Central memory CD8-positive, alpha-beta T cell (primary cell): ENCODE data around the gene ITGB6.
"Not testable (repeated sequence)": the region's sequence is repeated elsewhere in the genome, so short reads cannot be mapped to it uniquely, and the experiment has no call there.

ENCODE experiments used
- ATAC-seq: fragments of 150-1000 bp; cut with Tn5 transposase; replicated peaks from 2 replicates; pipeline ENCODE4 v1.10.0; 2022; ENCODE audit warnings: mild to moderate bottlenecking, moderate FRiP score, moderate number of reproducible peaks; ENCODE audit not compliant: poor library complexity, severe bottlenecking; ENCODE audit errors: extremely low read depth
- DNase-seq, 2 donors: peaks; one replicate each; pipeline ENCODE4 v3.0.0; 2021; ENCODE audit warnings: low spot score in 2 of 2
- H3K27ac Mint-ChIP-seq: one replicate; pipeline ENCODE4 v1.8.0; 2022; ENCODE audit warnings: low read depth, mild to moderate bottlenecking, moderate library complexity, mixed read lengths
- H3K27me3 Mint-ChIP-seq: one replicate; pipeline ENCODE4 v1.8.0; 2022; ENCODE audit warnings: mixed read lengths
- H3K36me3 Mint-ChIP-seq: one replicate; pipeline ENCODE4 v1.8.0; 2022; ENCODE audit warnings: mild to moderate bottlenecking, moderate library complexity, mixed read lengths; ENCODE audit not compliant: insufficient read depth
- H3K4me1 Mint-ChIP-seq: one replicate; pipeline ENCODE4 v1.8.0; 2022; ENCODE audit warnings: mixed read lengths
- H3K4me3 Mint-ChIP-seq: one replicate; pipeline ENCODE4 v1.8.0; 2022; ENCODE audit warnings: mild to moderate bottlenecking, moderate library complexity, mixed read lengths
- H3K9me3 Mint-ChIP-seq: one replicate; pipeline ENCODE4 v1.8.0; 2022; ENCODE audit warnings: mixed read lengths

Gene ITGB6

GRCh38 chr2:160201849-160202539 is 1.9 kb upstream of the ITGB6 start:
- no peak for ATAC-seq
- no peak for DNase-seq
- H3K36me3 Mint-ChIP-seq: peaks cover 1% of the 10 kb centered on the region
- no peaks in the 10 kb centered on the region for H3K27me3 Mint-ChIP-seq
- no peak overlapping the region for H3K27ac Mint-ChIP-seq
- H3K9me3 Mint-ChIP-seq: no peaks in the 10 kb centered on the region
- H3K4me3 Mint-ChIP-seq: no peak overlapping the region
- H3K4me1 Mint-ChIP-seq: no peaks in the 10 kb centered on the region

GRCh38 chr2:160200921-160201320 is 849 bp upstream of the ITGB6 start:
- DNase-seq (no peak), ATAC-seq (no peak)
- Mint-ChIP-seq H3K4me1 (no peaks in the 10 kb centered on the region), H3K27ac (no peak overlapping the region), H3K36me3 (peaks cover 1% of the 10 kb centered on the region), H3K4me3 (no peak overlapping the region), H3K9me3 (no peaks in the 10 kb centered on the region), H3K27me3 (no peaks in the 10 kb centered on the region)

GRCh38 chr2:160199053-160199452 is 1.0 kb downstream of the ITGB6 start:
- ATAC-seq (no peak), DNase-seq (no peak)
- peaks cover 1% of the 10 kb centered on the region for H3K36me3 Mint-ChIP-seq
- no peak overlapping the region for H3K4me3 Mint-ChIP-seq
- no peak overlapping the region for H3K27ac Mint-ChIP-seq
- no peaks in the 10 kb centered on the region for H3K4me1 Mint-ChIP-seq
- H3K27me3 Mint-ChIP-seq: no peaks in the 10 kb centered on the region
- no peaks in the 10 kb centered on the region for H3K9me3 Mint-ChIP-seq

GRCh38 chr2:160197587-160197986 is 2.5 kb downstream of the ITGB6 start:
- Mint-ChIP-seq H3K9me3 (no peaks in the 10 kb centered on the region), H3K4me1 (no peaks in the 10 kb centered on the region), H3K4me3 (no peak overlapping the region), H3K36me3 (peaks cover 1% of the 10 kb centered on the region), H3K27ac (no peak overlapping the region), H3K27me3 (no peaks in the 10 kb centered on the region)
- ATAC-seq (no peak), DNase-seq (no peak)

- H3K9me3 Mint-ChIP-seq: no peaks in the 10 kb centered on the region
- no peak overlapping the region for H3K27ac Mint-ChIP-seq
- H3K4me3 Mint-ChIP-seq: no peak overlapping the region
- no peaks in the 10 kb centered on the region for H3K27me3 Mint-ChIP-seq
- peaks cover 1% of the 10 kb centered on the region for H3K36me3 Mint-ChIP-seq
- ATAC-seq: no peak
- no peaks in the 10 kb centered on the region for H3K4me1 Mint-ChIP-seq
- no peak for DNase-seq
Observed at GRCh38 chr2:160194946-160195345, 5.1 kb downstream of the ITGB6 start.

GRCh38 chr2:160194351-160194750 is 5.7 kb downstream of the ITGB6 start:
- H3K36me3 Mint-ChIP-seq: peaks cover 1% of the 10 kb centered on the region
- no peak for ATAC-seq
- DNase-seq: no peak
- no peak overlapping the region for H3K27ac Mint-ChIP-seq
- no peaks in the 10 kb centered on the region for H3K9me3 Mint-ChIP-seq
- H3K4me3 Mint-ChIP-seq: no peak overlapping the region
- no peaks in the 10 kb centered on the region for H3K4me1 Mint-ChIP-seq
- H3K27me3 Mint-ChIP-seq: no peaks in the 10 kb centered on the region

GRCh38 chr2:160181146-160181836 is 18.8 kb downstream of the ITGB6 start:
- peaks cover 25% of the 10 kb centered on the region for H3K27me3 Mint-ChIP-seq
- not testable (repeated sequence) for H3K4me1 Mint-ChIP-seq, H3K27ac Mint-ChIP-seq, DNase-seq, H3K9me3 Mint-ChIP-seq, H3K4me3 Mint-ChIP-seq, ATAC-seq, H3K36me3 Mint-ChIP-seq

GRCh38 chr2:160180690-160181089 is 19.4 kb downstream of the ITGB6 start:
- H3K27ac Mint-ChIP-seq, H3K9me3 Mint-ChIP-seq, DNase-seq, ATAC-seq, H3K36me3 Mint-ChIP-seq, H3K4me3 Mint-ChIP-seq, H3K4me1 Mint-ChIP-seq: not testable (repeated sequence)
- H3K27me3 Mint-ChIP-seq: peaks cover 25% of the 10 kb centered on the region

GRCh38 chr2:160180172-160180571 is 19.9 kb downstream of the ITGB6 start:
- Mint-ChIP-seq H3K4me3 (no peak overlapping the region), H3K27ac (no peak overlapping the region), H3K36me3 (no peaks in the 10 kb centered on the region), H3K27me3 (peaks cover 25% of the 10 kb centered on the region), H3K9me3 (no peaks in the 10 kb centered on the region), H3K4me1 (no peaks in the 10 kb centered on the region)
- no peak for ATAC-seq
- no peak for DNase-seq

- DNase-seq (no peak), ATAC-seq (no peak)
- Mint-ChIP-seq H3K27ac (no peak overlapping the region), H3K9me3 (no peaks in the 10 kb centered on the region), H3K27me3 (peaks cover 17% of the 10 kb centered on the region), H3K4me1 (no peaks in the 10 kb centered on the region), H3K4me3 (no peak overlapping the region), H3K36me3 (no peaks in the 10 kb centered on the region)
Observed at GRCh38 chr2:160175169-160176134, 24.6 kb downstream of the ITGB6 start.

- DNase-seq (no peak), ATAC-seq (no peak)
- H3K4me3 Mint-ChIP-seq: no peak overlapping the region
- H3K27me3 Mint-ChIP-seq: peaks cover 17% of the 10 kb centered on the region
- H3K27ac Mint-ChIP-seq: no peak overlapping the region
- H3K4me1 Mint-ChIP-seq: no peaks in the 10 kb centered on the region
- no peaks in the 10 kb centered on the region for H3K36me3 Mint-ChIP-seq
- H3K9me3 Mint-ChIP-seq: no peaks in the 10 kb centered on the region
Observed at GRCh38 chr2:160174322-160174721, 25.8 kb downstream of the ITGB6 start.

- Mint-ChIP-seq H3K4me3 (no peak overlapping the region), H3K27me3 (peaks cover 17% of the 10 kb centered on the region), H3K9me3 (no peaks in the 10 kb centered on the region), H3K4me1 (no peaks in the 10 kb centered on the region), H3K36me3 (no peaks in the 10 kb centered on the region), H3K27ac (no peak overlapping the region)
- ATAC-seq: no peak
- no peak for DNase-seq
Observed at GRCh38 chr2:160169988-160170387, 30.1 kb downstream of the ITGB6 start.
